CMK (cell line): ENCODE results near the gene RXRA.

ENCODE experiments used
- DNase-seq: peaks from one replicate; pipeline ENCODE4 v3.0.0-alpha.2; 2010; ENCODE audit warnings: low read depth

RXRA gene

GRCh38 chr9:134355158-134355557 is 28.9 kb downstream of the RXRA start:
- DNase-seq = no peak

GRCh38 chr9:134355561-134356279 is 29.5 kb downstream of the RXRA start:
- DNase-seq = no peak

GRCh38 chr9:134356496-134357470 is 30.5 kb downstream of the RXRA start:
- DNase-seq = no peak

GRCh38 chr9:134357631-134358025 is 31.4 kb downstream of the RXRA start:
- no peak for DNase-seq

GRCh38 chr9:134358026-134358661 is 31.9 kb downstream of the RXRA start:
- no peak for DNase-seq

- DNase-seq = no peak
Observed at GRCh38 chr9:134358662-134359319, 32.5 kb downstream of the RXRA start.

- DNase-seq = no peak
Observed at GRCh38 chr9:134359493-134360179, 33.4 kb downstream of the RXRA start.

GRCh38 chr9:134360180-134360759 is 34.0 kb downstream of the RXRA start:
- no peak for DNase-seq

GRCh38 chr9:134360897-134361296 is 34.6 kb downstream of the RXRA start:
- DNase-seq = no peak

- DNase-seq = no peak
Observed at GRCh38 chr9:134361426-134361825, 35.2 kb downstream of the RXRA start.

- no peak for DNase-seq
Observed at GRCh38 chr9:134361843-134362414, 35.7 kb downstream of the RXRA start.

- DNase-seq = no peak
Observed at GRCh38 chr9:134363450-134363849, 37.2 kb downstream of the RXRA start.

GRCh38 chr9:134364391-134365114 is 38.3 kb downstream of the RXRA start:
- DNase-seq = no peak

- DNase-seq = no peak
Observed at GRCh38 chr9:134365115-134365596, 38.9 kb downstream of the RXRA start.

- no peak for DNase-seq
Observed at GRCh38 chr9:134365791-134366222, 39.6 kb downstream of the RXRA start.

GRCh38 chr9:134366223-134367031 is 40.2 kb downstream of the RXRA start:
- DNase-seq = no peak

- DNase-seq = no peak
Observed at GRCh38 chr9:134367061-134367460, 40.8 kb downstream of the RXRA start.

GRCh38 chr9:134367791-134368490 is 41.7 kb downstream of the RXRA start:
- DNase-seq = no peak
